Measurements from ENCODE around the gene BTNL2.

Gene BTNL2

GRCh38 chr6:32382757-32383420, 24.1 kb downstream of the BTNL2 start:
- Histone ChIP-seq H3K9ac (ENCODE audit: low read depth, low read length) (no peak overlapping the region), H3K79me2 (ENCODE audit: insufficient read depth, low read length) (no peaks in the 10 kb centered on the region), H4K20me1 (ENCODE audit: insufficient read depth, low read length) (no peaks in the 10 kb centered on the region), H3K27me3 (ENCODE audit: insufficient read depth, low read length, poor library complexity) (peaks cover 16% of the 10 kb centered on the region), H2AFZ (ENCODE audit: low read depth, low read length) (no peak overlapping the region), H3K4me1 (ENCODE audit: insufficient read depth, low read length) (no peaks in the 10 kb centered on the region), H3K4me2 (ENCODE audit: insufficient read depth, low read length) (no peak overlapping the region), H3K9me3 (ENCODE audit: insufficient read depth, low read length, severe bottlenecking) (no peaks in the 10 kb centered on the region), H3K27ac (ENCODE audit: low read length) (no peak overlapping the region), H3K4me3 (ENCODE audit: low read depth in 1 of 2, low read length in 2 of 2) (no peak overlapping the region), H3K36me3 (ENCODE audit: insufficient read depth, low read length) (no peaks in the 10 kb centered on the region)
- ATAC-seq (ENCODE audit: insufficient read depth, low read depth) = no peak
- TF ChIP-seq EZH2 (IDR thresholded peaks at IDR 0.05; ENCODE audit: borderline replicate concordance, low read depth, low read length, severe bottlenecking) (no peak), CTCF (IDR thresholded peaks at IDR 0.05; ENCODE audit: borderline replicate concordance, extremely low read depth, low read length, poor library complexity, severe bottlenecking) (no peak)
- DNase-seq = no peak

- no peaks in the 10 kb centered on the region for H3K4me1 ChIP-seq (ENCODE audit: insufficient read depth, low read length)
- H3K36me3 ChIP-seq (ENCODE audit: insufficient read depth, low read length) = no peaks in the 10 kb centered on the region
- no peak for TF ChIP-seq CTCF (IDR thresholded peaks at IDR 0.05; ENCODE audit: borderline replicate concordance, extremely low read depth, low read length, poor library complexity, severe bottlenecking)
- TF ChIP-seq EZH2 (IDR thresholded peaks at IDR 0.05; ENCODE audit: borderline replicate concordance, low read depth, low read length, severe bottlenecking) = no peak
- H3K4me2 ChIP-seq (ENCODE audit: insufficient read depth, low read length) = no peak overlapping the region
- no peaks in the 10 kb centered on the region for H3K79me2 ChIP-seq (ENCODE audit: insufficient read depth, low read length)
- no peak overlapping the region for H2AFZ ChIP-seq (ENCODE audit: low read depth, low read length)
- H3K9ac ChIP-seq (ENCODE audit: low read depth, low read length) = no peak overlapping the region
- no peaks in the 10 kb centered on the region for H4K20me1 ChIP-seq (ENCODE audit: insufficient read depth, low read length)
- DNase-seq (no peak), ATAC-seq (ENCODE audit: insufficient read depth, low read depth) (no peak)
- no peak overlapping the region for H3K4me3 ChIP-seq (ENCODE audit: low read depth in 1 of 2, low read length in 2 of 2)
- H3K9me3 ChIP-seq (ENCODE audit: insufficient read depth, low read length, severe bottlenecking) = no peaks in the 10 kb centered on the region
- H3K27me3 ChIP-seq (ENCODE audit: insufficient read depth, low read length, poor library complexity) = peaks cover 26% of the 10 kb centered on the region
- no peak overlapping the region for H3K27ac ChIP-seq (ENCODE audit: low read length)
Observed at GRCh38 chr6:32379545-32379944, 27.4 kb downstream of the BTNL2 start.

- Histone ChIP-seq H3K4me3 (ENCODE audit: low read depth in 1 of 2, low read length in 2 of 2) (no peak overlapping the region), H3K36me3 (ENCODE audit: insufficient read depth, low read length) (no peaks in the 10 kb centered on the region), H3K79me2 (ENCODE audit: insufficient read depth, low read length) (no peaks in the 10 kb centered on the region), H2AFZ (ENCODE audit: low read depth, low read length) (no peak overlapping the region), H4K20me1 (ENCODE audit: insufficient read depth, low read length) (no peaks in the 10 kb centered on the region), H3K9ac (ENCODE audit: low read depth, low read length) (no peak overlapping the region), H3K4me2 (ENCODE audit: insufficient read depth, low read length) (no peak overlapping the region), H3K9me3 (ENCODE audit: insufficient read depth, low read length, severe bottlenecking) (no peaks in the 10 kb centered on the region), H3K4me1 (ENCODE audit: insufficient read depth, low read length) (no peaks in the 10 kb centered on the region), H3K27ac (ENCODE audit: low read length) (no peak overlapping the region), H3K27me3 (ENCODE audit: insufficient read depth, low read length, poor library complexity) (peaks cover 15% of the 10 kb centered on the region)
- DNase-seq = no peak
- ATAC-seq (ENCODE audit: insufficient read depth, low read depth) = no peak
- TF ChIP-seq EZH2 (IDR thresholded peaks at IDR 0.05; ENCODE audit: borderline replicate concordance, low read depth, low read length, severe bottlenecking) (no peak), CTCF (IDR thresholded peaks at IDR 0.05; ENCODE audit: borderline replicate concordance, extremely low read depth, low read length, poor library complexity, severe bottlenecking) (no peak)
Observed at GRCh38 chr6:32375739-32376529, 31.0 kb downstream of the BTNL2 start.
